Esophagus mucosa (tissue), 1 donor: ENCODE results near the gene APOLD1. TPM values are rescaled to one million over a fixed set of nuclear protein-coding genes. Genes with fewer than 3 reads are reported as not detected.

Experiments
- ATAC-seq: fragments of 200-7000 bp; cut with Tn5 transposase; one replicate; pipeline ENCODE4 v1.9.1; 2020
- total RNA-seq: library from RNA; stranded (reverse); gene quantifications from one replicate; pipeline ENCODE4 v1.2.4, GENCODE V29; 2023
- donor health status: DM: yes; HTN: yes; CAD: no.

APOLD1 gene
- total RNA-seq, 1 donor from 2014 or later = 3.1 TPM

DNA sequence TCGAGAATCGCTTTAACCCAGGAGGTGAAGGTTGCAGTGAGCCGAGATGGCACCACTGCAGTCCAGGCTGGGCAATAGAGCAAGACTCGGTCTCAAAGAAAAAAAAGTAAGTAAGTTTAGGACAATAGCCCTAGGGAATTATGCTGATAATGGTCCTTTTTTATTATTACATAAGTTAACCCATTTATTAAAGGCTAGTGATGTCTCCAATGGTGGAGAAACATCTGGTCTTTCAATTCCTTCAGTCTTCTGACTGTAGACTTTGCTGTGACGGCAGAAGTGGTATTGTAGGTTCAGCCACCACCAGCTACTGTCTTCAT lies 55.1 kb downstream of the APOLD1 start:
- no peak for ATAC-seq

Other genes with a start within 250 kb of the APOLD1 start
- 22.3 TPM for gene DUSP16, start 222.8 kb upstream of the APOLD1 start, total RNA-seq
- 9.2 TPM for gene CREBL2, start 173.8 kb upstream of the APOLD1 start, total RNA-seq
- 0.36 TPM for gene GPR19, start 89.5 kb upstream of the APOLD1 start, total RNA-seq
- gene CDKN1B, start 68.3 kb upstream of the APOLD1 start, total RNA-seq = 20.4 TPM
- 36.5 TPM for gene DDX47, start 27.7 kb downstream of the APOLD1 start, total RNA-seq
- 11.8 TPM for gene GPRC5A, start 105.9 kb downstream of the APOLD1 start, total RNA-seq
- not detected for gene GPRC5D, start 166.5 kb downstream of the APOLD1 start, total RNA-seq
- 24.5 TPM for gene HEBP1, start 214.6 kb downstream of the APOLD1 start, total RNA-seq